GM12892 (cell line): ENCODE results near the gene NPPC. TPM values are rescaled to one million over a fixed set of nuclear protein-coding genes. Genes with fewer than 3 reads are reported as not detected.

Experiments used
- DNase-seq: peaks from one replicate; pipeline ENCODE4 v3.0.0; 2011; ENCODE audit not compliant: insufficient read length
- FAIRE-seq: peaks from 2 replicates; lab custom pipeline; 2011; peaks lifted over from hg19 to GRCh38; lab: Jason Lieb, UNC
- POLR2A ChIP-seq: IDR thresholded peaks from 2 replicates; pipeline ENCODE4 v1.6.1; 2011; ENCODE audit warnings: low read depth, low read length, control low read depth
- POLR2AphosphoS5 ChIP-seq: IDR thresholded peaks from 2 replicates; pipeline ENCODE4 v1.6.1; 2011; ENCODE audit warnings: low read depth, low read length, control low read depth
- TAF1 ChIP-seq: IDR thresholded peaks from 2 replicates; pipeline ENCODE4 v1.6.1; 2011; ENCODE audit warnings: low read depth, mild to moderate bottlenecking, control low read depth, low read length, borderline replicate concordance
- polyA plus RNA-seq: library from polyadenylated mRNA; unstranded; fragments of >200 nt; gene quantifications from one replicate; pipeline ENCODE4 v1.2.1, GENCODE V29; 2012; ENCODE audit warnings: missing spikeins, inconsistent platforms; ENCODE audit not compliant: missing spikeins

NPPC gene
- polyA plus RNA-seq: not detected

GRCh38 chr2:231926180-231926741 is at the start of gene NPPC:
Gene NPPC (minus strand): TSS chr2:231926396. CDS start chr2:231926249, 147 bp downstream.
- DNase-seq (peak; percentile 62), FAIRE-seq (no peak)
- no peak for TF ChIP-seq TAF1
- peak; percentile 39; the same call in 1 of the 2 replicates for TF ChIP-seq POLR2A

GRCh38 chr2:231975001-231975400 is 48.8 kb upstream of the NPPC start:
- FAIRE-seq: no peak
- TF ChIP-seq POLR2A (no peak), TAF1 (no peak), POLR2AphosphoS5 (no peak)
- DNase-seq: no peak

GRCh38 chr2:231970461-231970860 is 44.3 kb upstream of the NPPC start:
- TF ChIP-seq POLR2AphosphoS5 (no peak), TAF1 (no peak), POLR2A (no peak)
- DNase-seq (no peak), FAIRE-seq (no peak)

GRCh38 chr2:231968820-231969219 is 42.6 kb upstream of the NPPC start:
- no peak for DNase-seq
- FAIRE-seq: no peak
- TF ChIP-seq POLR2A (no peak), TAF1 (no peak), POLR2AphosphoS5 (no peak)

- FAIRE-seq (no peak), DNase-seq (no peak)
These were observed 40.7 kb upstream of the NPPC start for GRCh38 chr2:231966886-231967285.

GRCh38 chr2:231965102-231965501 is 38.9 kb upstream of the NPPC start:
- DNase-seq: no peak
- peak; percentile 40 for FAIRE-seq
- no peak for TF ChIP-seq TAF1
- TF ChIP-seq POLR2A: no peak
- no peak for TF ChIP-seq POLR2AphosphoS5

More at GRCh38 chr2:231966886-231967285, 40.7 kb upstream of the NPPC start:
- TF ChIP-seq POLR2A: no peak
- no peak for TF ChIP-seq TAF1
- no peak for TF ChIP-seq POLR2AphosphoS5

GRCh38 chr2:231961349-231962166 is 35.4 kb upstream of the NPPC start, which contains the start of gene DIS3L2:
Gene DIS3L2 (plus strand): TSS chr2:231961713. CDS start chr2:232014928, 53,215 bp downstream.
- peak; percentile 63; the same call in 1 of the 2 replicates for TF ChIP-seq TAF1
- TF ChIP-seq POLR2A: peak; percentile 84
- peak; percentile 80 for TF ChIP-seq POLR2AphosphoS5
- FAIRE-seq (peak; percentile 79), DNase-seq (peak; percentile 84)

- DNase-seq (no peak), FAIRE-seq (no peak)
- TF ChIP-seq TAF1 (no peak), POLR2A (no peak), POLR2AphosphoS5 (no peak)
These were observed 34.7 kb upstream of the NPPC start for GRCh38 chr2:231960810-231961348.

- TF ChIP-seq POLR2AphosphoS5: no peak
- TF ChIP-seq TAF1: no peak
- no peak for TF ChIP-seq POLR2A
These were observed 31.9 kb upstream of the NPPC start for GRCh38 chr2:231957913-231958763.

GRCh38 chr2:231955758-231956472 is 29.7 kb upstream of the NPPC start:
- DNase-seq (no peak), FAIRE-seq (no peak)
- TF ChIP-seq POLR2AphosphoS5 (no peak), POLR2A (no peak), TAF1 (no peak)

More at GRCh38 chr2:231957913-231958763, 31.9 kb upstream of the NPPC start:
- FAIRE-seq (no peak), DNase-seq (no peak)

GRCh38 chr2:231951452-231952035 is 25.3 kb upstream of the NPPC start:
- no peak for FAIRE-seq
- no peak for DNase-seq
- TF ChIP-seq POLR2AphosphoS5 (no peak), TAF1 (no peak), POLR2A (no peak)
